CD4-positive, alpha-beta T cell treated with Interleukin-15 for 4 hours (primary cell): ENCODE data around the gene IPPK.

Experiments used
- DNase-seq: peaks from one replicate; pipeline ENCODE4 v3.0.0-alpha.2; 2020; ENCODE audit warnings: low spot score

IPPK gene

DNA sequence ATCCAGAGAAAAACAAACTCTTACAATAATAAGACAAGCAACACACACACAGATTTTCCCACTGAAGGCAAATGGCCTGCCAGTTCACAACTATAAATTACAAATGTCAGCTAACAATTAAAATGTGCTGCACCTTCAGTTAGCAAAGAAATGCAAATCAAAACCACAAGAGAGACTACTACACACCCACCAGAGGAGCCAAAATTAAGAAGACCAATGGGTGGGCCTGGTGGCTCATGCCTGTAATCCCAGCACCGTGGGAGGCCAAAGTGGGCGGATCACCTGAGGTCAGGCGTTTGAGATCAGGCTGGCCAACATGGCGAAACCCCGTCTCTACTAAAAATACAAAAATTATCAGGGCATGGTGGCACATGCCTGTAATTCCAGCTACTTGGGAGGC lies 15.1 kb upstream of the IPPK start:
- no peak for DNase-seq

- no peak for DNase-seq
Measured at GRCh38 chr9:92682269-92682668, 12.3 kb upstream of the IPPK start.

DNA sequence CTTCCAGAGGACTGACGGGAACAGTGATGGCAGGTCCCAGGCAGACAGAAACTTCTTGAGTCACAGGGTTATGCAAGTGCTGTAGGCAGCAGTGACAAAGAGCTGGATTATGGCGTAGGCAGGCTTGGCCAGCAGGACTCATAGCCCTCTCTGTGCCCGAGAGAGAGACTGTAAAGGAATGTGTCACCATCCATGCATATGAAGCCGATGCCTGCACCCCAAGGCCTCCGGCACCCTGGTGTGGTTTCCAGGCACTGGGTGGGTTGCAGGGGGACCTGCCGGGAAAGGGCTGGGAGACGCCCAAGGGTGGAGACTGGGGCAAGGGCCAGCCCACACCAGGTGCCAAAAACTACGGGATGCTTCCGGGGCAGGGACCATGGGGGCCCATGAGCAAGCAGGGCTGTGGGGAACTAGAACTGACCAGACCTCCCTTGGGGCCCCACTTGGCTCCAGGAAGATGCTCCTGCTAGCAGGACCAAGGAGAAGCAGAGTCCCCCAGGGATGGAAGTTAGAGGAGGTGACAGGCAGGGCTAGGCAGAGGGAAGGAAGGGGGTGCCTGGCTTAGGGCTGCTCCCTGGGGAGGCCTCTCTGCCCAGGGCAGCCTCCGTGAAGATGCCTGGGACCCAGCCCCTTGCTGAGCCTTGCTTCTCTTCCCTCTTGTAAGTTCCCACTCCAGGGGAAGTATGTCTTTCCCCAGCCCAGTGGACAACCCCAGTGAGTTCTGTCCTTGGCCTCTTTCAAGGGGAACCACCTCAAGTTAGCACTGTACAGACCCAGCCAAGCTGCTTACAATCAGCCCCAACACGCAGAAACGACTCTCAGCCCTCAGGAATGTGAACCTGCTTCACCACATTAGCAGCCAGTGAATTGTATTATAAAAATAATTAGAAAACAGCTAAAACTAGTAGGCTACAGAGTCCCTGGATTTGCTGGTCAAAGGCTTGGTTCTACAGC lies 10.5 kb upstream of the IPPK start:
- DNase-seq = no peak

GRCh38 chr9:92679413-92680165 lies 9.7 kb upstream of the IPPK start:
- no peak for DNase-seq

- no peak for DNase-seq
Measured at GRCh38 chr9:92671323-92671722, 1.4 kb upstream of the IPPK start.

GRCh38 chr9:92669527-92669889 lies 423 bp downstream of the IPPK start:
- DNase-seq = peak; percentile 0

DNA sequence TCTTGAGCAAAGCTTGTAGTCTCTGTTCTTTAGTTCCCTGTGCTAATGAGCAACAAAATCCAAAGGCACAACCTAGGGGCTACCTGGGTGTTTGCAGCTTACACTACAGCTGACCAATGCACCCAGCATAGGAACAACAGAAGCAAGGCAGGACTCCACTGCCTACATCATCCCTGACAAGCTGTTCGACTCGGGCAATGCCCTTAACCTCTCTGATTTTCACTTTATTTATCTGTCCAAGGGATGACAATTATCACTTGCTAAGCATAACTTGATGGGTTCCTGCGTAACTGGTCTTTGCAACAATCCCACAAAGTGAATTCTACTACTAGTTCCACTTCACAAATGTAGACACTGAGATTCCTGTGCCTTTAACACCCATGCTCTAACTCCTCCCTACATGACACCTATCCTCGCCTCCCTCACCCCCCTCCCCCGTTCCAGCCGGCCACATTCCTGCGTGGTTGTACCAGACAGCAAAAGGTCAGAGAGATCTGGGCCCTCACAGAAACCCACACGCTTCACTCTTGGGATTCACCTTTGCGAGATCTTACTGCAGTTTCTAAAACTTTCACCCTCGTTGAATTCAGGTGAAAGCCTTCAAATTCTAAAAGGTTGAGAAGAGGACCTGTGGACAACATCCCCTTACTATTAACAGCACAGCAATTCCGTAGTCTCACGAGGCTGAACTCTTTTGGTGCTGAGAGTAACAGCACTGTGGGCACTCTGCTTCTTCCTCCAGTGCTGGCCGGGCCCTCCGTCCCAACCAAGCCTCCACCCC lies 995 bp downstream of the IPPK start:
- DNase-seq = peak; percentile 12

DNA sequence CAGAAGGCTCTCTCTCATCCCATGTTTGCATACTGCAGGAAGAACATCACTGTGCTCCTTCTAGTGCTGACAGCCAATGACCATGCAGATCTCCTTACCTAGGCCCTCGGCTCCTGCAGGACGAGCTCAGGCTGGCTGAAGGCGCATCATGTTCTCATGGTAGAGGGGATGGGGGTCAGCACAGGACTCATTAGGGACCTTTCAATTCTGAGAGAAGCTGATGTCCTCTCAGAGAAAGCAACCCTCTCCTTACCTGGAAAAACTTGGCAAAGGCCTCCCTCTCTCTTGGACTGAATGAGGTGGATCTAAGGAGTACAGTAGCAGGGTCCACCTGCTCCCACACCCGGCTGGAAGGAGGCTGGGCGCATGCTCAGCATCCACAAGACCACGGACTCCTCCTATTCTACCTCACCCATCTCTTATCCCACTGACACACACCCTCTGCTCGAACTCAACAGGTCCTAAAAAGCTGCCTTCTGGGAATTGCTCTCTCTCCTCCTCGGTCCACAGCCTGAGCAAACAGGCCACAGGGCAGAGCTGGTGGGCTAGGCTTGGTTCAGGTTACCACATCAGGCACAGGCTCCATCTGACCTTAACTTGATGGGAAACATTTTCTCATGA lies 2.9 kb downstream of the IPPK start:
- no peak for DNase-seq

GRCh38 chr9:92666236-92666635 lies 3.7 kb downstream of the IPPK start:
- DNase-seq = no peak

- no peak for DNase-seq
Measured at GRCh38 chr9:92665836-92666235, 4.1 kb downstream of the IPPK start.

GRCh38 chr9:92664394-92665152 lies 5.4 kb downstream of the IPPK start:
- peak; percentile 3 for DNase-seq

DNA sequence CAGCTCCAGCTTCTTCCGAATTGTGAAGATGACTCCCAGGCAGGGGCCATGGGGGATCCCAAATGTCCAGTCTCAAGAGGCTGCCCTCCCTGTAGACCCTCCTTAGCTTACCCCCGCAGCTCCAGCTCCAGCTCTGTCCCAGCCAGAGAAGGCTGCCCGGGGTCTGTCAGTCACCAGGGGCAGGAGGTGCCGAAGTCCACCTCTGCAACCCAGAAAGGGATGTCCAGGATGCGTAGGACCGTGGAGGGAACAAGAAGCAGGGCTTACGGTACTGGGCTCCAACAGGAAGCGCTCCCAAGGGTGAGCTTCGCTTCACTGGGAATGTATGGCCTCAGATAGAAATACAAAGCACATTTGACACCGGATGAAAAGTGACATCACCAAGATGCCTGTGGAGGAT lies 6.0 kb downstream of the IPPK start:
- DNase-seq = no peak

GRCh38 chr9:92663126-92663525 lies 6.8 kb downstream of the IPPK start:
- DNase-seq = no peak

DNA sequence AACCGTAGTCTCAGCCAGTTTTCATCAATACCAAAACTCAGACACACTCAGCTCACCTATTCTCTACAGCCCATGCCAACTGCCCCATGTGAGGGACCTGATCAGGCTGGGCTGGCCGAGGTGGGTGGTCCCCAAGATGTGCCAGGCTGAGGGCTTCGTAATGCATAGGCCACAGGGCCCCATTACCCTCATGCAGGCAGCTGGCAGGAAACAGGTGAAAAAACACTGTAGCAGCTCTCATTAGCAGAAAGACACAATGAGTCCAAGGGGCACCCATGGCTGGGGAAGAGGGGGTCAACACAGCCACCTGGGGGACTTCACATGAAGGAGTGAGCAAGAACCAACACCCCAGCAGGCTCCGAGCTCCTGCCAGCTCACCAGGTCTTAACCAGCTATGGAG lies 8.2 kb downstream of the IPPK start:
- no peak for DNase-seq

DNA sequence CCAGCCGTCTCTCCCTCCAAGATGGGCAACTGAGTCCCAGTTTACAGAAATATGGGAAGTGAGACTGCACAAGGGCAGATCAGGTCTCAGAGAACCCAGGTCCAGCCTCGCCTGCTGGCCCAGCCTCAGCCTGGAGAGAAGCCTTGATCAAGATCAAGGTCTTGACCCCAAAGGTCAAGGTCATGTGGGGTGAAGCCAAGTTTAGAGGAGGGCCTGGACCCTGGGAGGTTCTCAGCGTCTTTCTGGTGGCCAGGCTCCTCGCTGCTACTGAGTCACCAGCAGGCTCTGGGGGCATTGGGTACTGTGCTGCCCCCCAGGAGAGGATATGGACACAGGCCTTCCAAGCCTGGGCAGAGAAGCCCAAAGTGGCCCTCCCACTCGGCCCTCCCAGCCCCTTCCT lies 8.8 kb downstream of the IPPK start:
- DNase-seq = no peak

- DNase-seq = no peak
Measured at GRCh38 chr9:92660266-92660665, 9.7 kb downstream of the IPPK start.

DNA sequence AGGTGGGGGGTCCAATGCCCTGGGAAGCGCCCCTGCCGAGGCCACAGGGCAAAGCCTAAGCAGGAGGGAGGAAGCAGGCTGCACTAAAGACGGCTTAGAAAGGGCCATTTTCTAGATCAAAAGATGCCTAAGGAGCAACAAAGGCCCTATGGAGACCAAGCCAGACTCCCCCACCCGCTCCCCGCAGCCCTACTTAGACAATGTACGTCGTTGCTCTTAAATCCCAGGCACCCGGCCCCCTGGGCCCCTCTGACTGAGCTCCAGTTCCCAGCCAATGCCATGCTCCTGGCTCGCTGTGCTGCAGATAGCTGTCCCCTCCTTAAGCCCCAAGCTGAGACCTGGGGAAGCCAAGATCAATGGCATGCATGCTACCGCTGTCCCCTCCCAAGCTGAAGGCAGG lies 10.3 kb downstream of the IPPK start:
- DNase-seq = no peak

GRCh38 chr9:92658611-92659010 lies 11.3 kb downstream of the IPPK start:
- no peak for DNase-seq

- no peak for DNase-seq
Measured at GRCh38 chr9:92658176-92658575, 11.8 kb downstream of the IPPK start.

- DNase-seq = no peak
Measured at GRCh38 chr9:92657296-92658094, 12.4 kb downstream of the IPPK start.

DNA sequence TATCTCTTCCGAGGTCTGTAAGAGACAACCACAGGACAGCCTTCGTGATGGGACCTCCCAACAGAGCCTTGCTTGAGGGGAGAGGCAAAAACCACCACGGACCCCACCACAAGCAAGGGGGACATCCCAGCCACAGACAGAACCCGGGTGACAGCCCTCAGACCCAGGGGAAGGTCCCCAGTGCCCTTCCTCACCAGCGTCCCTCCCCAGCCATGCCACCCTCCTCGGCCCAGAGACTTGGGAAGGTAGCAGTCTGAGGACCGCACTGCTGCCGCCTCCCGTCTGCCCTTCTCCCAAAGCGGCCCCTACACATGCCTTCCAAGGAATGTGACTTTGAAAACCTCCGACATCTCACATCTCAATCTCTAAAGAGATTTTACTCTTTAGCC lies 13.4 kb downstream of the IPPK start:
- no peak for DNase-seq
